NOMO-1 treated with dmso at 0.1 percent for 144 hours (cell line): ENCODE measurements around the gene PAGE3.

ENCODE experiments used
- DNase-seq: peaks from one replicate; lab custom pipeline; 2025; ENCODE audit not compliant: unreplicated experiment; lab: John Stamatoyannopoulos, UW

Gene PAGE3, protein sequence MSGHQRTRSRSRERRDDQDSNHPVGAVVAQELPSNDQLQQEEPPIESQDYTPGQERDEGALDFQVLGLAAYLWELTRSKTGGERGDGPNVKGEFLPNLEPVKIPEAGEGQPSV

GRCh38 chrX:55264816-55265215, at the start of gene PAGE3:
Gene PAGE3 (minus strand): TSS chrX:55264916. CDS start chrX:55263903, 1,013 bp downstream.
- no peak for DNase-seq

DNA sequence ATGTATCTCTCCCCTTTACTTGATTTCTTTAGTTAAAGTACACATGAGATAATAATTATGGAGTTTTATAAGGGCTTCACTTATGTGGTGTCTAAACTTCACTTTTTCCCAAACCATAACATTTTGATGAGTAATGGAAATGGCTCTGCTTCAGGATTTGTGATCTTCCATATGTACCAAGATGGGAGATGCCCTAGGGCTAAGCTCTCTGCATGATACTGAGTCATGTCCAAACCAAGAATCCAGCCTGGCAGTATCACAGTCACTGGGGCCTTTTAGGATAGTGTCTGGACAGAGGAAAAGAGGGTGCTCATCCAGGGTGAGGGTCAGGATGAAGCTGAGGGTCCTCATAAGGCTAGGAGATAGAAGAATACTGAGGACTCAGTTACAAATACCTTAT, 47.9 kb upstream of the PAGE3 start:
- no peak for DNase-seq

DNA sequence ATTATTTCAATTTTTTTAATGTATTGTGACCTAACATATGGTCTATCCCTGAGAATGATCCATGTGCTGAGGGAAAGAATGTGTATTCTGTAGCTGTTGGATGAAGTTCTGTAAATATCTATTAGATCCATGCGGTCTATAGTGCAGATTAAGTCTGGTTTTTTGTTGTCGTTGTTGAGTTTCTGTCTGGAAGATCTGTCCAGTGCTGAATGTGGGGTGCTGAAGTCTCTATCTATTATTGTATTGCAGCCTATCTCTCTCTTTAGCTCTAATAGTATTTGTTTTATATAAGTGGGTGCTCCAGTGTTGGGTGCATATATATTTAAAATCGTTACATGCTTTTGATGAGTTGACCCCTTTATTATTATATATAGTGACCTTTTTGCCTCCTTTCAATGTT, 26.2 kb upstream of the PAGE3 start:
- no peak for DNase-seq

- no peak for DNase-seq
Observed at GRCh38 chrX:55279832-55280231, 15.1 kb upstream of the PAGE3 start.

GRCh38 chrX:55260806-55261205, 3.9 kb downstream of the PAGE3 start:
- DNase-seq = no peak

DNA sequence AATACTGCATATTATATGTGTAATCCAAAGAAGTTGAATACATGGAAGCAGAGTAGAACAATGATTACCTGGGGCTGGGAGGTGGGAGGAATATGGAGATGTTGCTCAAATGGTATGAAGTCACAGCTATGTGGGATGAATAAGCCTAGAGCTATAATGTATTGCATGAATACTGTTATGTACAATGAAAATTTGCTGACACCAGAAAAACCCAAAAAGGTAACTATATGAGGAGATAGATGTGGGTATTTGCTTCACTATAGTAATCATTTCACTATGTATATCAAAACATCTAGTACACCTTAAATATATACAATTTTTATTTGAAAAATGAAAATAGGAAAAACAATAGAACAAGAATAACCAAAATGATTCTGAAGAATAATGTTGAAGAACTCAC, 11.2 kb downstream of the PAGE3 start:
- DNase-seq = no peak

DNA sequence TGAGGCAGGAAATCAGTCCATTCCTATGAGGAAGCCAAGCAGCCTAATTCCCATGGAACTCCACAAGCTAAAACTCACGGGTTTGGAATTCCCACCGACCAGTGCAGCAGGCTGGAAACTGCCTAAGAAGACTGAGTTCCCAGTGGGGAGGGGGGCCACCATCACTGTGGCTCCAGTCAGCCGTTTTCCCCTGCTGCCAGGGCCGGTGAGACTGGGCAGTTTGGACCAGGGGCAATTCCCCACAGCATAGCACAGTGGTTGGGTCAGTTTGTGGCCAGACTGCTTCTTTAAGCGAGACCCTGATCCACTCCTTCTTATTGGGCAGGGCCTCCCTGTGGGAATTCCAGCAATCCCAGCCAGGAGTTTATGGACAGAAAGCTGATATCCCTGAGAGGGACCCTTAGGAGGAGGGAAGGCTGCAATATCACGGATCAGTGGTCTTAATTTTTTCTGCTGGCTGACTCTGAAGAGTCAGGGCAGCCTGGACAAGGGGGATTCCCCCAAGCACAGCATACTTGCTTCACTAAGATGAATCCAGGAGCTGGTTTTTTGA, 23.9 kb downstream of the PAGE3 start:
- no peak for DNase-seq

DNA sequence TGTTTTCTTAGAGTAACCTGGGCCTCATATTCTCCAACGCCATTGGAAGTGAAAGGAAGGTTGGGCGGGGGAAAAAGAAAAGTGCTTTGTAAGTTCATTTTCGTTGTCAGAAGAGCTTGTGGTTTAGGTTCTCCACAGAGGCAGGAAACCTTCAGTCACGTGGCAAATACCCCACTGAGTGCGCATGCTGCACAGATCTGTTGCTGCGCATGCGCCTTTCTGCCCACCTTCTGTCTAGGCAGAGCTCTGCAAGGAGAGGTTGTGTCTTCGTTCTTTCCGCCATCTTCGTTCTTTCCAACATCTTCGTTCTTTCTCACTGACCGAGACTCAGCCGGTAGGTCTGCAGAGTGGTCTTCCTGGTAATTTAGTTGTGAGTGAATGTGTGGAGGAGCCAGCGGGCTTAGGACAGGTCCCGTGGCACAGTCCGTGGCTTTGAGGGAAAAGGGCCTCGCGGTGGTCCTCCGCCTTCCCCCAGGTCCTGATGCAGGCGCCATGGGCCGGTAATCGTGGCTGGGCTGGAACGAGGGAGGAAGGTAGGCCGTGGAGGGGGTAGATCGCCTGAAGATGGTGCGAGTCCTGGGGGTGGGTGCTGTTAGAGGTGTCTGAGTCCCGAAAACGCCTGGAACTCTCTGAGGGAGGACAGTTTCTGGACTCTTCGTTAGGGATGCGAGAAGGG, 44.5 kb downstream of the PAGE3 start, which contains the start of gene PAGE5:
Gene PAGE5 (plus strand): TSS at position 228 of the 676 bp plus-strand sequence. CDS start 1,037 bp downstream, outside the sequence.
- no peak for DNase-seq

DNA sequence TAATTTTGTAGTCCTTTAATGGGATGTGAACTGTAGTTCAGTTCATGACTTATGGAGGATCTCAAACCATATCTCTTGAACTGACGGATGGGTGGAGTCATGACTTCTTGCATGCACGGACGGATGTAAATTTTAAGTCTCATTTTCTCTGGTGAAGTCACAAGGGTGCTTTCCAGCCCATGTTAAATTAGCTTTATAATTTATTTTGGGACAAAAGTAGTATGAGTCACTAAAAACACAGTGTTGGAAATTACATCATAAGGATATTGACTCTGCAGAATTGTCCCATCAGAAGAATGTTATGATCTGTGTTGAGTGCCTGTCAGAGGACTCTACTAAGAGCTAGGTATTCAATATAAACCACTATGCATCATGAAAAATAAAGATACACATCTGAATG, 51.3 kb downstream of the PAGE3 start:
- DNase-seq = no peak

DNA sequence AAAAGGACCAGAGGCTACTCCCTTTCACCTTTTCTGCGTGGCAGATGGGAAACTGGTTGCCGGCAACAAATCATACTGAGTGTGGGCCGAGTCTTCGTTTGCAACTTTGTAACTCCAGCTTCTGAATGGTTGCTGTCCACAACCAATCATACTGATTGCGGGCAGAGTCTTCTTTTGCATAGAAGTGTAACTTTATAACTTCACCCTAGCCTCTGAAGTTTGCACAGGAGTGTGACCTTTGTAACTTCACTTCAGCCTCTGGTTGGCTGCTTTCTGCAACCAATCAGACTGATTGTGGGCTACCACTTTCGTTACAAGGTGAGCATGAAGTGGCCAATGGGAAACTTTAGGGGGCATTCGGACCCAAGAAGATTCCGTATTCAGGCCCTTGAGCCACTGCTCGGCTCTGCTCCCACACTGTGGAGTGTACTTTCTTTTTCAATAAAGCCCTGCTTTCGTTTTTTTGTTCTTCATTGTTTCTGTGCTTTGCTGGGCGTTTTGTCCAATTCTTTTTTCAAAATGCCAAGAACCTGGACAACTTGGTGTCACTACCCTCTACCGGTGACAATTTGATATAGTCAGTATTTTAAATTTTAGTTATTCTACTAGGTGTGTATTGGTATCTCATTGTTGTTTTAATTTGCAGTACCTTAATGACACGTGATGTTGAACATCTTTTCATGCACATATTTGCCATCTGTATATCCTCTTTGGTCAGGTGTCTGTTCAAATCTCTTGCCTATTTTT, 53.6 kb downstream of the PAGE3 start:
- DNase-seq = no peak
